HEK293T (cell line): ENCODE measurements around the gene XPNPEP2.

Source experiments
- CTCF ChIA-PET: fragments of 350-600 bp; formaldehyde crosslinking; extraction: SDS; loops from one replicate; lab custom pipeline; 2021; ENCODE audit warnings: antibody characterized with exemption, inconsistent platforms; lab: Yijun Ruan, JAX
- POLR2A ChIA-PET: fragments of 350-600 bp; formaldehyde crosslinking; extraction: SDS; loops from one replicate; lab custom pipeline; 2020; ENCODE audit warnings: antibody characterized with exemption, inconsistent platforms; lab: Yijun Ruan, JAX
- DNase-seq: peaks from one replicate; pipeline ENCODE4 v3.0.0; 2012; ENCODE audit warnings: mixed read lengths; ENCODE audit errors: extremely low spot score
- ARNT ChIP-seq: fragments of 450-650 bp; IDR thresholded peaks from 2 replicates; pipeline ENCODE4 v1.6.1; 2017; ENCODE audit warnings: mild to moderate bottlenecking
- BHLHE40 ChIP-seq: fragments of 450-650 bp; IDR thresholded peaks from 2 replicates; pipeline ENCODE4 v1.6.1; 2016; ENCODE audit warnings: mild to moderate bottlenecking, moderate library complexity, borderline replicate concordance
- CTBP1 ChIP-seq: fragments of 450-650 bp; IDR thresholded peaks from 2 replicates; pipeline ENCODE4 v1.6.1; 2016; ENCODE audit warnings: borderline replicate concordance
- ELF4 ChIP-seq: fragments of 450-650 bp; IDR thresholded peaks from 2 replicates; pipeline ENCODE4 v1.6.1; 2017; ENCODE audit warnings: antibody characterized with exemption
- FOXA1 ChIP-seq: fragments of 450-650 bp; IDR thresholded peaks from 2 replicates; pipeline ENCODE4 v1.6.1; 2016; ENCODE audit warnings: mild to moderate bottlenecking
- FOXK2 ChIP-seq: fragments of 450-650 bp; IDR thresholded peaks from 2 replicates; pipeline ENCODE4 v1.6.1; 2016; ENCODE audit warnings: mild to moderate bottlenecking
- FOXM1 ChIP-seq: fragments of 450-650 bp; IDR thresholded peaks from 2 replicates; pipeline ENCODE4 v1.6.1; 2017; ENCODE audit warnings: mild to moderate bottlenecking, borderline replicate concordance
- HDGF ChIP-seq: fragments of 450-650 bp; IDR thresholded peaks from 2 replicates; pipeline ENCODE4 v1.6.1; 2017; ENCODE audit warnings: antibody characterized with exemption, borderline replicate concordance
- L3MBTL2 ChIP-seq: fragments of 450-650 bp; conservative IDR thresholded peaks from 2 replicates; pipeline ENCODE4 v1.6.1; 2016; ENCODE audit warnings: mild to moderate bottlenecking
- LEF1 ChIP-seq: fragments of 450-650 bp; IDR thresholded peaks from 2 replicates; pipeline ENCODE4 v1.6.1; 2017; ENCODE audit warnings: mild to moderate bottlenecking, borderline replicate concordance
- NFRKB ChIP-seq: fragments of 450-650 bp; IDR thresholded peaks from 2 replicates; pipeline ENCODE4 v1.6.1; 2016; ENCODE audit warnings: mild to moderate bottlenecking, moderate library complexity
- PKNOX1 ChIP-seq: fragments of 450-650 bp; IDR thresholded peaks from 2 replicates; pipeline ENCODE4 v1.6.1; 2016
- SP1 ChIP-seq: fragments of 450-650 bp; IDR thresholded peaks from 2 replicates; pipeline ENCODE4 v1.6.1; 2017
- SUZ12 ChIP-seq: fragments of 450-650 bp; IDR thresholded peaks from 2 replicates; pipeline ENCODE4 v1.6.1; 2016; ENCODE audit warnings: mild to moderate bottlenecking
- TARDBP ChIP-seq: fragments of 450-650 bp; IDR thresholded peaks from 2 replicates; pipeline ENCODE4 v1.6.1; 2016
- ZNF384 ChIP-seq: fragments of 450-650 bp; IDR thresholded peaks from 2 replicates; pipeline ENCODE4 v1.6.1; 2016

The XPNPEP2 gene

GRCh38 chrX:129779086-129779672 lies 40.4 kb downstream of the XPNPEP2 start:
- TF ChIP-seq ELF4 (no peak), L3MBTL2 (no peak), ARNT (no peak), FOXM1 (no peak), TARDBP (no peak), FOXA1 (no peak), NFRKB (no peak), HDGF (no peak), BHLHE40 (no peak), CTBP1 (no peak)
- no peak for DNase-seq
- ChIA-PET POLR2A (no interaction called here), CTCF (no interaction called here)

- TF ChIP-seq L3MBTL2 (no peak), LEF1 (no peak), FOXK2 (no peak), SP1 (no peak), SUZ12 (no peak), FOXA1 (no peak)
- CTCF ChIA-PET, result no interaction called here
- no peak for DNase-seq
- POLR2A ChIA-PET, result no interaction called here
Observed at GRCh38 chrX:129779747-129780146, 41.0 kb downstream of the XPNPEP2 start, which contains the start of gene SASH3. Gene SASH3 (plus strand): TSS chrX:129779949. CDS start chrX:129780098, 149 bp downstream.

GRCh38 chrX:129780441-129781105 lies 41.8 kb downstream of the XPNPEP2 start:
- CTCF ChIA-PET, result no interaction called here
- POLR2A ChIA-PET, result no interaction called here
- no peak for TF ChIP-seq NFRKB
- no peak for TF ChIP-seq ZNF384
- no peak for TF ChIP-seq L3MBTL2
- no peak for TF ChIP-seq TARDBP
- no peak for DNase-seq

- POLR2A ChIA-PET, result no interaction called here
- DNase-seq, result no peak
- CTCF ChIA-PET, result no interaction called here
- TF ChIP-seq SP1, result no peak
- TF ChIP-seq FOXK2, result no peak
- no peak for TF ChIP-seq FOXM1
- TF ChIP-seq CTBP1, result no peak
- TF ChIP-seq PKNOX1, result no peak
- no peak for TF ChIP-seq FOXA1
- TF ChIP-seq HDGF, result no peak
- no peak for TF ChIP-seq SUZ12
- no peak for TF ChIP-seq NFRKB
- no peak for TF ChIP-seq ZNF384
- TF ChIP-seq TARDBP, result no peak
- no peak for TF ChIP-seq L3MBTL2
- no peak for TF ChIP-seq ELF4
- TF ChIP-seq ARNT, result no peak
- no peak for TF ChIP-seq LEF1
- TF ChIP-seq BHLHE40, result no peak
Observed at GRCh38 chrX:129781134-129781672, 42.4 kb downstream of the XPNPEP2 start.

- TF ChIP-seq CTBP1 (no peak), SUZ12 (no peak), SP1 (no peak), NFRKB (no peak), BHLHE40 (no peak)
- POLR2A ChIA-PET, result no interaction called here
- CTCF ChIA-PET, result interaction anchor here (0.6 to 0.8 kb wide), 2 partner anchors 285 to 292 kb away, joined by 3 read pairs; no protein-coding TSS in a partner anchor
- DNase-seq, result no peak
Observed at GRCh38 chrX:129781680-129782495, 43.1 kb downstream of the XPNPEP2 start.

- CTCF ChIA-PET, result interaction anchor here (0.8 kb wide), 1 partner anchor 284 kb away, joined by 3 read pairs; no protein-coding TSS in a partner anchor
- no peak for DNase-seq
- POLR2A ChIA-PET, result no interaction called here
- TF ChIP-seq NFRKB, result no peak
- TF ChIP-seq FOXA1, result no peak
- TF ChIP-seq FOXK2, result no peak
- no peak for TF ChIP-seq ARNT
- TF ChIP-seq FOXM1, result no peak
- TF ChIP-seq TARDBP, result no peak
- no peak for TF ChIP-seq BHLHE40
- TF ChIP-seq L3MBTL2, result no peak
- TF ChIP-seq ZNF384, result no peak
Observed at GRCh38 chrX:129782706-129783105, 43.9 kb downstream of the XPNPEP2 start.

- CTCF ChIA-PET, result no interaction called here
- no peak for TF ChIP-seq FOXM1
- TF ChIP-seq LEF1, result no peak
- no peak for TF ChIP-seq FOXK2
- TF ChIP-seq ELF4, result no peak
- TF ChIP-seq L3MBTL2, result no peak
- no peak for TF ChIP-seq ARNT
- TF ChIP-seq HDGF, result no peak
- TF ChIP-seq SUZ12, result no peak
- no peak for TF ChIP-seq FOXA1
- TF ChIP-seq CTBP1, result no peak
- no peak for TF ChIP-seq PKNOX1
- no peak for TF ChIP-seq ZNF384
- no peak for TF ChIP-seq BHLHE40
- no peak for TF ChIP-seq NFRKB
- POLR2A ChIA-PET, result no interaction called here
- DNase-seq, result no peak
Observed at GRCh38 chrX:129783291-129783713, 44.5 kb downstream of the XPNPEP2 start.
